Adrenal gland (tissue), 5 donors: ENCODE measurements around the gene CYSTM1.

ENCODE experiments used
- CTCF ChIP-seq, 6 experiments: fragments of 450-650 bp in 4 of 6; fragments of 200-600 bp in 2 of 6; sonication (generic) in 1 of 6; IDR thresholded peaks; 1 replicate in 5 of 6; 2 replicates in 1 of 6; pipeline versions ENCODE4 v1.5.1 to v1.8.0; 2016 to 2021; ENCODE audit warnings: antibody characterized with exemption in 6 of 6, mild to moderate bottlenecking in 2 of 6, moderate library complexity in 1 of 6
- POLR2A ChIP-seq, 2 donors: fragments of 450-650 bp; IDR thresholded peaks; one replicate each; pipeline ENCODE4 v1.6.1; 2017; ENCODE audit warnings: antibody characterized with exemption in 2 of 2, mild to moderate bottlenecking in 2 of 2, moderate library complexity in 1 of 2
- donor health status: DM: no; HTN: no; CAD: no.

- TF ChIP-seq CTCF (IDR thresholded peaks at IDR 0.05) (no peak), POLR2A (IDR thresholded peaks at IDR 0.05) (no peak)
These were observed 2.5 kb upstream of the CYSTM1 start for GRCh38 chr5:140172483-140172882.
